Measurements from ENCODE around the gene SLC6A19.

Gene SLC6A19

DNA sequence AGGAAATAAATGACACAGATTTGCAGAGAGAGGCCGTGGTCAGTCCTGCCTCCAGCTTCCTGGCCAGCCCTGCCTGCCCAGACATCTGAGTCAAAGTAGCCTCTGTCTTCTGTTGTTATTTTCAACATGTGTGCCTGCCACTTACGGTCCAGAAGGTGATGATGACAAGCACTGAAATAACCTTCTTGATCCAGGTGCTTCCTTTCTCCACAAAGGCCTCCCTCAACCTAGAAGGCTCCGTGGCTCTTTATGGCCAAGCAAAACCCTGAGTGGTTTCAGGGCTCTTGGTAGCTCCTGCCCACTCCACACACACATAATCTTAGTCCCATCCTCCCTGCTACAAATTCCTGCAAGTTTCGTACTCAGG is 34.1 kb upstream of the SLC6A19 start:
- no peak for DNase-seq

DNA sequence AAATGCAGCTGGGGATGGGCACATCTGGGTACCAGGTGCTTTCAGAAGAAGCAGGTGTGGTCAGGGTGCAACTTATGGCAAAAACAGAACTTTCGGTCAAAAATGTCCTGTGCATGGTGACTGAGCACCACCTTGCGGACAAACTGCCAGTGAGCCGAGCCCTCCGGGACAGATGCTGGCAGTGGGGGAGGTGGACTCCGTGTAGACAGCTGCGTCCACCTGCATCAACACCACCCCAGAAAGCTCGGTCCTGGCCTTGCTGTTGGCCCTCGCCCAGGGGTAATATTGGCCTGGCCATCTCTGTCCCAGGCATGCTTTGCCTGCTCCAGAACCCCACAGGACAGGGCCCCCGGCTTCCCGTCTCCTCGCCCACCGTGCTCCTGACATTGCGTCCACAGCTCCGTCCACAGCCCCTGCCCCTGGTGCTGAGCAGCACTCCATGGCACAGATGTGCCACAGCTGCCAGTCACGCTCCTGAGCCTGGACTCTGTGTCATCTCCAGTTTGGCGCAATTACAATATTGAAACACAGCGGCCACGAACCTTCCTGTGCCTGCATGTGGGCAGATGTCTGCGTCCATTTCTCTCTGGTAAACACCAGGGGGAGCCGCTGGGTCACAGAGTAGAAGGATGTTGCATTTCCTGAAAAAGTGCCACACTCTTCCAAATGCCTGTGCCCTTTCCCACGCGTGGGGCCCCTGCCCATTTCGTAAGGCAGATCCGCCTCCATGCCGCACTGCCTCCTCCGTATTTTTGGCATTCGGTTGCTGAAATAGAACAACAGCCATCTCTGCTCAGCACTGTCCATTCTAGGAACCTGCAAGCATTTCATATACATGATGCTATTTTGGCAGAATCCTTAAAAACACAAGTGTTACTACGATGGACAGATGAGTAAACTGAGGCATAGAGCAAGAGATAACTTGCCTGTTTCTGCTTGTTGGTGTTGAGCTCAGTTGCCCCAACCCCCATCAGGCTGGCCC is 33.4 kb upstream of the SLC6A19 start:
- peak; percentile 48 for DNase-seq

DNA sequence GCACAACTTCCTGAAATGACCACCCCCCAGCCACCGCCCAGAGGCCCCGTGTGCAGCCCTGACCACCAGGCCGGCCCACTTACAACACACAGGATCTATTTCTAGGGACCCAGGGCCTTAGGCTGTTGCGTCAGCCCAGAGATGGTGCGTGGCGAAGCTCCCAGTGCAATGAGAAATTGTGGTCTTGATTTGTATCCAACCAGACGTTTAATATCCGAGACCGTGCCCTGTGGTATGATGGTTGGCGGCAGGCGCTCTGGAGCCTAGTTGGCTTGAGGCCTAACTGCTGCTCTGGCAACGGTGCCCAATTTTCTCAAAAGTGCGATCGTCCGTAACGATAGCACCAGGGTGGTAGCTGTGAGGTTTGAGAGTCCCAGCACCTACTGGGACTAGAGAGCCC is 32.6 kb upstream of the SLC6A19 start:
- no peak for DNase-seq

GRCh38 chr5:1169211-1170115 is 31.9 kb upstream of the SLC6A19 start:
- DNase-seq, result no peak

DNA sequence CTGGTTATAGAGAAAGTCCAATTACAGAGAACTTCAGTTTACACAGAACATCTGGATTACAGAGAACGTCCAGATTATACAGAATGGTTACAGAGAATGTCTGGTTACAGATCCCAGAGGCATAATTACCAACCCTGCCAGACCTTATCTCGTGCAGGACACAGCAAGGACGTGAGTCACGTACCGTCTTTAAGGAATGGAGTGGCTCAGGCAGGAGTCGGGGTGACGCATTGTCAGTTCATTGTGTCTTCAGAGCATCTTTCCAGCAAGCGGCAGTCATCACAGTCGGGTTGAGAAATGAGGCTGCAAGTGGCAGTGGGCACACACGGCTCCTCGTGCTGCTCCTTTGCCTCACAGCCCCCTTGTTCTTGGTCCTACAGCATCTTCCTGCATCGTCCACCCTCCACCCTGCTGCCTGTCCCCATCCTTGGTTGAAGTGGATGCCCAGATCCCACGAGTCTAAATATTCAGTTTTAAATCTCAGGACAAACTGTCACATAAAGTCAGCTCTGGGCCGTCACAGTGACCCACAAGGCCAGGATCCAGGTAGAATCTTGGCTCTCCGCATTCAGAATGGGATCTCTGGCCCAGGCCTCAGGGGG is 30.0 kb upstream of the SLC6A19 start:
- no peak for DNase-seq

DNA sequence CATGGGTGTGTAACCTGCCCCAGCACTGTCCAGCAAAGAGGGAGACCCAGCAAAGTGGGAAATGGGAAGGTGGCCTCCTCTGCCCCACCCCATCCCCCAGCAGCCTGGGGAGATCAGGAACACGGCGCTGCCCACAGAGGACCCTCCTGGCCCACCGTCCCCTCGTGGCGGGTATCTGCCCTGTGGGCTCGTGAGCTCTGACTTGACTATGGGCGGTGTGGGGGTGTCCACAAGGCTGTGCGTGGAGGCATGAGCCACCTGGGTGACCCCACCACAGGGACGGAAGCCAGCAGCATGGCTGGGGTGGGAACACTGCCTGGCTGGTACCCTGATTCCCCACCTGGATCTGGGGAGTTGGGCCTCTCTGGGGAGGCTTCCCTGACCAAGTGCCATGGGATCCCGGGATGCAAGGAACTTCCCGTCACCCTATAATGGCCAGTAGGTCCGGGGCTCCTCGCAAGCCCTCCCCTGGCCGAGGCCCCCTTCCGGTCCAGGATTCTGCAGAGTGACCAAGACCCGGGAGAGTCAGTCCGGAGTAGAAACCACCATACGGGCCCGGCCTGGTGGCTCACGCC is 29.3 kb upstream of the SLC6A19 start:
- DNase-seq, result no peak

- no peak for DNase-seq
Measured at GRCh38 chr5:1172670-1173404, 28.6 kb upstream of the SLC6A19 start.

- no peak for DNase-seq
Measured at GRCh38 chr5:1173485-1174070, 27.8 kb upstream of the SLC6A19 start.

DNA sequence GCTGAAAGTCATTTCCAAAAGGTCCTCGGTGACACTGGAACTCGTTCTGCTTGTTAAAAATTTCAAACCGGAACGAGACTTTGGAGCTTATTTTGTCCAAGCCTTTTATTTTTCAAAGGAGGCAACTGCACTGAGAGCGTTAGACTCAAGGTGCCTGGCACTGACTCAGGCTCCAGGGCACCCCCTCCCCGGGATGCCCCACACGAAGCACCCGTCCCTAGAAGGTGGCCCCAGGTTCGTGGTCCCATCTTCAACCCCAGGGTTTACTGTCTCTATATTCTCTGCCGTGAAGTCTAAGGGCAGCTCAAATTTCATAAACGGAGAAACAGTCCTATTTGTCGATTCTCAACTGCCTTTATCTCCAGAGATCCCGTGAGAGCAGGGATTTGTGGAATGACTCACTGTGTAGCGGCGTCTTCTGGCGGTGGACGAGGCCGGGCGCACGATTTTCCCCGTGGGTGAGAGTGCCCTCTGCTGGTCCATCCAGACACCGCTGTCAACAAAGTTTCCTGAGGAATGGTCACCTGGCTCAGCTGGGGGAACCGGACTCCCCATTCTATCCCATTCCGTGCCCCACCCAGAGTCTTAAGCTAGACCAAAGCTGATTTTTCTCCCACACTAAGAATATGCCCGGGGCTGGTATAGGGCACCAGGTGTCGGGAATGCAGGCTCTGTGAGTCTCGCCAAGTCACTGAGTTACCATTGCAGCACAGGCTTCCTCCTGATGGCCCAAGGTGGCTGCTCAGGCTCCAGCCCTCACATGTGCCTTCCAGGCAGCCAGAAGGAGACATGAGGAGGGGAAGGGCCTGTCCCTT is 27.1 kb upstream of the SLC6A19 start:
- peak; percentile 33 for DNase-seq

DNA sequence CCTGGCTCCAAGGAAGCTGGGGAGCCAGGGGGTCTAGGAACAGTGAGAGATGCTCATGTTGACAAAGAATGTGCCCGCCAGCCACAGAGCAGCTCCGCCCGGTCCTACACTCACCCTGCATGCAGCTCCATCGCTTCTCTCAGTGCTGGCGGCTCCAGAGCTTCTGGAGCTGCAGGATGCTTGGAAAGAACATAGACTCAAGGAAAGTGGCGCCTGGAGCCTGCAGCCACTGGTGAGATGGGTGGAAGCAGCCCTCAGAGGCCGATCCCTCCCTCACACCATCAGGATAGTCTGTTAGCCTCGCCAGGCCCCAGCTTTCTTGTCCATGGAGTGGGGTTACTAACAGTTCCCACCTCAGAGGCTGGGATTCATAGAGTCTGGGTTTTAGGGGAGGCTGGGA is 26.4 kb upstream of the SLC6A19 start:
- DNase-seq, result no peak

DNA sequence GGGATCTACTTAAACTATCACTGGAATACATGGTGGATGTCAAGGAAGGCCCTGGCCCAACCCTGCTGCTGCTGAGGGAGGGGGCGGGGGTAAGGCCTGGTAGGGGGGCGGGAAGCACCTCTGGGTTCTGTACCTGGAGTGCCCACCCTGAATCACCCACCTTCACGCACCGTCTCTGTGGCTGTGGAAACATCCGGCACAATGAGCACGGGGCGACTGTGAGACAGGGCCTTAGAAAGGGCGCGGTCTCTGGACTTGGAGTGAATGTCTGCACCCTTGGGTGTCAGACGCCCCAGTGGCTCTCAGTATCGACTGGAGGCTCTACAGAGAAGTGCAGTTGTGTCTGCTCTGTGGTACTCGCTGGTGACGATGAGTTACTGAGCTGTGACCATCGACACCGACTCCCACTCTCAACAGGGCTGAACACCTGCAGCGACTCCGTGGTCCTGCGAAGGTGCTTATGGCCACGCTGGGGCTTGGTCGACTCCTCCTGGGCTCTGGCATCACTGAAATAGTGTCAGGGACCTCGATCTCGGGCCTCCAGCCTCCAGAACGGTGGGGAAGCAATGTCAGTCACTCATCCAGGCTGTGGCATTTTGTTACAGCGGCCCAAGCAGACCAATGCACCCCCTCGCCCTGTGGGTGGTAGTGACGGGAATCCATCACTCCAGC is 25.5 kb upstream of the SLC6A19 start:
- DNase-seq, result no peak

GRCh38 chr5:1176473-1177391 is 24.7 kb upstream of the SLC6A19 start:
- no peak for DNase-seq

GRCh38 chr5:1177826-1178528 is 23.4 kb upstream of the SLC6A19 start:
- DNase-seq, result no peak

- DNase-seq, result no peak
Measured at GRCh38 chr5:1178529-1179382, 22.6 kb upstream of the SLC6A19 start.

- DNase-seq, result no peak
Measured at GRCh38 chr5:1179383-1179715, 22.0 kb upstream of the SLC6A19 start.

DNA sequence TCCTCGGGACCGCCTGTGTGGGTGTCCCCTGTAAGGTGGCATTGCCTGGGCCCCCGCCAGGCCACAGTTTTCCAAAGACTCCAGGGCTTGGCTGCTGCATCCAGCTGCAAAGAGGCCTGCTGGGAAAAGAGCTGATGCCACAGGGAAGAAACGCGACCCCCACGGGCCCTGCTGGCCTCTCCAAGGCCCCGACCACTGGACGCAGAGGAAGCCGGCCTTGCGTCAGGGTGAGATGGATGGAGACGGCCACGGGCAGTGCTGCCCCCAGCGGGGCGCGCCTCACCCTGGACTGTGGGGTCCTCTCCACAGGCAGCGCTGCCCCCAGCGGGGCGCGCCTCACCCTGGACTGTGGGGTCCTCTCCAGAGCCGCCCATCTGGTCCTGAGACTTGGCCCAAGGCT is 21.3 kb upstream of the SLC6A19 start:
- no peak for DNase-seq

DNA sequence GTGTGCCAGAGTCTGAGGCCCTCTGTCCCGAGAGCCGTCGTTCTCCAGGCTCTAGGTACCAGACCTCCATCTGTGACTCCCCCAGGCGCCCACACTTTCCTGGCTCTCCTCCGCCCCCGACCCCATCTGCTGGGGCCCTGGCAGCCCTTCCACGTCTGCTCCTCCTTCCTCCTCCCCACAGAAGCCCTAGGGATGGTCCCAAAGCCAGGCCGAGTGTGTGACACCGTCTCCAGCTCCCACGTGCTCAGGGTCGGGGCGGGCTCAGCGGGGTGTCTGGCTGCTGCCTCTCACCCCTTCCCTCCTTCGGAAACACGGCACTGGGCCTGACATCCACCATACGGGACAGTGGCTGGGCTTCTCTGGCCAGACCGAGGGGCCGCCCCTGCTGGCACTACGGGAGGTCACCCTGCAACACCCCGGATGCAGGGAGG is 20.5 kb upstream of the SLC6A19 start:
- no peak for DNase-seq

All from midbrain (tissue), 1 donor.